Pancreas (tissue), 10 donors: ENCODE measurements around the gene PNMA8B. TPM values are rescaled to one million over a fixed set of nuclear protein-coding genes. Genes with fewer than 3 reads are reported as not detected.
A peak's percentile ranks its signal among the peaks of the same experiment; 100 is the strongest.
"Not testable (repeated sequence)": the region's sequence is repeated elsewhere in the genome, so short reads cannot be mapped to it uniquely, and the experiment has no call there.

Experiments used
- ATAC-seq, 4 donors: fragments of 200-7000 bp; cut with Tn5 transposase; one replicate each; pipeline versions ENCODE4 v1.8.0 to v1.9.1; 2020; ENCODE audit warnings: mild to moderate bottlenecking in 4 of 4, moderate library complexity in 4 of 4
- DNase-seq, 6 donors: peaks; one replicate each; pipeline ENCODE4 v3.0.0-alpha.2; 2020
- FAIRE-seq: peaks from 2 replicates; lab custom pipeline; 2012; peaks lifted over from hg19 to GRCh38; lab: Jason Lieb, UNC
- H3K27ac ChIP-seq, 4 donors: fragments of 200-600 bp; sonication (generic); 1 replicate in 3 of 4; 2 replicates in 1 of 4; pipeline versions ENCODE4 v1.5.0 to v1.8.0; 2020
- H3K27me3 ChIP-seq, 4 donors: fragments of 200-600 bp; one replicate each; pipeline ENCODE4 v1.8.0; 2021
- H3K36me3 ChIP-seq, 3 donors: fragments of 200-600 bp; sonication (generic) in 1 of 3; one replicate each; pipeline versions ENCODE4 v1.5.0 to v1.8.0; 2020 to 2021
- H3K4me1 ChIP-seq, 3 donors: fragments of 200-600 bp; one replicate each; pipeline ENCODE4 v1.8.0; 2021
- H3K4me3 ChIP-seq, 4 donors: fragments of 200-600 bp; sonication (generic) in 2 of 4; one replicate each; pipeline versions ENCODE4 v1.5.0 to v1.8.0; 2020 to 2021
- H3K9me3 ChIP-seq, 4 donors: fragments of 200-600 bp; one replicate each; pipeline ENCODE4 v1.8.0; 2021
- WGBS, 2 donors: extraction: QIAGEN DNeasy Blood & Tissue Kit; methylation state at CpG; one replicate each; pipeline ENCODE4 v1.1.7; 2013; 5-methylcytosine and 5-hydroxymethylcytosine counted together
- intact Hi-C, 3 donors: fragments of 100-400 bp; cut with DNase I; formaldehyde crosslinking; loops; one replicate each; pipeline versions ENCODE4 v1.11.1 to v1.14.2; 2022
- polyA plus RNA-seq, 2 donors: library from polyadenylated mRNA; stranded (reverse); fragments of 200-250 nt; gene quantifications; one replicate each; pipeline ENCODE4 v1.2.3, GENCODE V29; 2013
- total RNA-seq, 6 donors: library from RNA; stranded (reverse); fragmentation: NEBNext Ultra II Directional in 4 of 6; extraction: Animal tissue kit (Norgen Biotek cat#: 25700) in 4 of 6; gene quantifications; one replicate each; pipeline versions ENCODE4 v1.2.1 to v1.2.4, GENCODE V29; 2021 to 2023
- TF ChIP-seq, protein P1 (sequence below), 4 donors: fragments of 200-600 bp; sonication (generic) in 3 of 4; IDR thresholded peaks; one replicate each; pipeline versions ENCODE4 v1.5.0 to v1.8.0; 2021; ENCODE audit warnings: antibody characterized with exemption in 4 of 4
- donor health status: healthy with polysubstance abuse.
- donor health status: DM: no; HTN: no; CAD: no; lungs with moderate emphysema.
- donor health status: DM: no; HTN: no; CAD: no.
- donor health status: control.
- donor health status: control.
- donor health status: Bipolar disorder and iron deficiency.
- donor health status: DM: yes; HTN: yes; CAD: no.
- donor health status: DM: no; HTN: no; CAD: no.
- donor health status: DM: no; HTN: no; CAD: no.
- donor health status: DM: yes; HTN: yes; CAD: no.

Gene PNMA8B
- total and polyA plus RNA-seq, 8 donors = 0.47 to 1.4 (median 0.90) TPM

DNA sequence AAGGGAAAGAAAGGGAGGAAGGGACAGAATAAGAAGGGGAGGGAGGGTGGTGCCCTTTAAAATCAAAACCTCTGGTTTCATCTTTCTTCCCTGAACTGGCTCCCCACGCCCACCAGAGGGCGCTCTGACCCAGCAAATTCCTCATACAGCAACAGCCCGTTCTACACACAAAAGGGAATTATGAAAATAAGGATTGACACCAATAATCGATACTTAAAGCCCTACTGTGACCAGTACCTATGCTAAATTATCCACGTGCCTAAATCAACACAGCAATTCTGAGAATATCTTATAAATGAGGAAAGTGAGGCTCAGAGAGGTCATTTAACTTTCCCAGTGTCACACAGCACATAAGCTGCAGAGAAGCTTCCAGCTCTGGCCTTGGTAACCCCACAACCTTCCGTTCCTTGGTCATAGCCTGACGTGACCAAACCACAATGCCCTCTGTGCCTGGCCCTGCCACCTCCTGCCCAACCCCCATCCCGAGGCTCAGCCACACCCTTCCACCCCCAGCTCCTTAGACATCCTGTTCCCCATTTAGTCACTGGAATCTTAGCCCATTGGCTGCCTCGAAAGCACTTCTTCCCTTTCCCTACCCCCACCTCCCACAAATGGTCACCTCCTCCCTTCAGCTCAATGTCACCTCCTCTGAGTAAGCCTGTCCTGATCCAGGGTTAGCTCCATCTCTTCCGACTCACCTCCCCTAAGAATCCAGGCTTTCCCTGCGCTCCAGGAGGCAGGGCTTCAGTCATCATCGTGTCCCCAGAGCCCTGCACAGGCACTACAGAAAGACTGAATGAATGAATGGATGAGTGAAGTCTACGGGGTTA lies 34.2 kb upstream of the PNMA8B start:
- H3K27ac ChIP-seq = no peak overlapping the region

DNA sequence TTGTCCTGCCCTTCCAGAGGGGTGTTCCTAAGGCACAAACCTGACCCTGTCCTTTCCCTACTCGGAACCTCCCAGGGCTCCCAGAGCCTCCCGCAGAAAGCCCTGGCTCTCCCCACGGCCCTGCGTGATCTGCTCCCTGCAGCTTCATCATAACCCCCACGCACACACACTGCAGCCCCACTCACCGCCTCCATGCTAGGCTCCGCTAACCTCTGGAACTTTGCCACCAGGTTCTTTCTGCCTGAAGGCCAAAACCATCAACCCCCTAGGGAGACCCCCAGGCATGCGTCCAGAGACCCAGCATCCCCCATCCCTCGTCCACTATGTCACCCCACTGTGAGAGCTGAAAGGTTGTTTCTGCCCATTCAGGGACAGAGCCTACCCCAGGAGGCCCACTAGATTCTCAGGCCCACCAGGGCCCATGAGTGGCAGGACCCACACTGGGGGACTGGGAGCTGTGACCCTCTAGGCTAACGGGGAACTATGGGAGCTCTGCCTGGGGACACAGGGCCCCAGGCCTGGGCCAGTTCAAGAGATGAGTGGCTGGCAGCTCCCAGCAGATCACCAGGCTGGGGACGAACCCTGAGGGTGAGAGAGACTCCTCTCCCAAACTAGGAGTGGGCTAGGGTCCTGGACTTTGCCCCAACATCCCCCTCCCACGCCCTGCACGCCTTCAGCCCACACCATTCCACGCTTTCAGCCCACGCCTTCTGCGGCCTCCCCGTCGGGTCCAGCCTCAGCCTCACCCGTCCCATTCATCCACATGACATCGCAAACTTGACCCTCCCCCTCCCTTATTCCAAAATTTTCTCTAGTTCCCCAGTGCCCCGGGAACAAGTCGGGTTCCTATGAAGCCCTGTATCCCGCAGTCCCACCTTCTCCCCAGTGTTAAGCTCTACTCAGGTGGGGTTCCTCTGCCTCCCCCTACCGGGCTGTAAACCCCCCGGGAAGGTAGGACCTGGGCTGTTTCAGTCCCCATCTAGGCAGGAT lies 33.2 kb upstream of the PNMA8B start:
- FAIRE-seq (no peak), ATAC-seq (peak in 1 of 4 donors; percentile 7), DNase-seq (no peak)
- H3K4me3 ChIP-seq = no peak overlapping the region
- H3K27me3 ChIP-seq = no peaks in the 10 kb centered on the region
- intact Hi-C loops = loop anchor here in 1 of 3 donors (10.0 kb wide), 1 partner anchor 136 kb away; the partner anchor contains the start of gene DACT3
- 37 to 49% methylated on average over 25 of the region's 25 CpGs for WGBS, 2 donors
- H3K27ac ChIP-seq = no peak overlapping the region
- TF ChIP-seq, protein P1, sequence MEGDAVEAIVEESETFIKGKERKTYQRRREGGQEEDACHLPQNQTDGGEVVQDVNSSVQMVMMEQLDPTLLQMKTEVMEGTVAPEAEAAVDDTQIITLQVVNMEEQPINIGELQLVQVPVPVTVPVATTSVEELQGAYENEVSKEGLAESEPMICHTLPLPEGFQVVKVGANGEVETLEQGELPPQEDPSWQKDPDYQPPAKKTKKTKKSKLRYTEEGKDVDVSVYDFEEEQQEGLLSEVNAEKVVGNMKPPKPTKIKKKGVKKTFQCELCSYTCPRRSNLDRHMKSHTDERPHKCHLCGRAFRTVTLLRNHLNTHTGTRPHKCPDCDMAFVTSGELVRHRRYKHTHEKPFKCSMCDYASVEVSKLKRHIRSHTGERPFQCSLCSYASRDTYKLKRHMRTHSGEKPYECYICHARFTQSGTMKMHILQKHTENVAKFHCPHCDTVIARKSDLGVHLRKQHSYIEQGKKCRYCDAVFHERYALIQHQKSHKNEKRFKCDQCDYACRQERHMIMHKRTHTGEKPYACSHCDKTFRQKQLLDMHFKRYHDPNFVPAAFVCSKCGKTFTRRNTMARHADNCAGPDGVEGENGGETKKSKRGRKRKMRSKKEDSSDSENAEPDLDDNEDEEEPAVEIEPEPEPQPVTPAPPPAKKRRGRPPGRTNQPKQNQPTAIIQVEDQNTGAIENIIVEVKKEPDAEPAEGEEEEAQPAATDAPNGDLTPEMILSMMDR (IDR thresholded peaks at IDR 0.05) = no peak
- no peaks in the 10 kb centered on the region for H3K36me3 ChIP-seq
- H3K4me1 ChIP-seq = no peaks in the 10 kb centered on the region
- H3K9me3 ChIP-seq = no peaks in the 10 kb centered on the region

More for the DNA sequence above, 34.2 kb upstream of the PNMA8B start:
- Histone ChIP-seq H3K27me3 (no peaks in the 10 kb centered on the region), H3K4me1 (no peaks in the 10 kb centered on the region), H3K9me3 (no peaks in the 10 kb centered on the region), H3K4me3 (no peak overlapping the region), H3K36me3 (no peaks in the 10 kb centered on the region)
- intact Hi-C loops = loop anchor here in 1 of 3 donors (10.0 kb wide), 1 partner anchor 135 kb away; the partner anchor contains the start of gene DACT3
- TF ChIP-seq, protein P1 (IDR thresholded peaks at IDR 0.05) = peak; percentile 87 to 94 (median 90)
- WGBS, 2 donors = 6% methylated on average over 13 of the region's 13 CpGs
- peak; percentile 70 to 88 (median 84) for ATAC-seq
- no peak for FAIRE-seq
- peak in 5 of 6 donors; percentile 37 to 89 (median 72) for DNase-seq

DNA sequence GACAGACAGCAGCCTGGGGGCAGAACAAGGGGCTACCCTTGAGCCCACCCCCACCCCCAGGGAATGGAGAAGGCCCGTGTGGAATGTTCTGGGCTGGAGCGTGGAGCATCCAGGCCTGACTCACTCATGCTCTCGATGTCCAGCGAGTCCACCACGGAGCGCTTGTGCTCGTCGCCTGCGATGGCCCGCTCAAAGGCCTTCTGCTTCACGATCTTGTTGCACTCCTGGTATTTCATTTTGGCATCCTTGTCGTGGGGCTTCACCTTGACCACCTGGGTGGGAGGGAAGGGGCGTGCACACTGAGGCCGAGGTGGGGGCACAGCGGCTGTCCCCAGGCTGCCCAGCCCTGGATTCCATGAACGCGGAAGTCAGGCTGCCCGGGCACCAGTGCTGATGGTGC lies 31.1 kb upstream of the PNMA8B start:
- H3K9me3 ChIP-seq, H3K27ac ChIP-seq, FAIRE-seq, H3K4me3 ChIP-seq, H3K4me1 ChIP-seq, H3K36me3 ChIP-seq, ATAC-seq, H3K27me3 ChIP-seq: not testable (repeated sequence)
- WGBS, 2 donors = 84% methylated on average over 14 to 18 of the region's 18 CpGs
- intact Hi-C loops = loop anchor here in 1 of 3 donors (10.0 kb wide), 1 partner anchor 138 kb away; the partner anchor contains the start of gene DACT3
- DNase-seq = peak in 1 of 6 donors; percentile 41

DNA sequence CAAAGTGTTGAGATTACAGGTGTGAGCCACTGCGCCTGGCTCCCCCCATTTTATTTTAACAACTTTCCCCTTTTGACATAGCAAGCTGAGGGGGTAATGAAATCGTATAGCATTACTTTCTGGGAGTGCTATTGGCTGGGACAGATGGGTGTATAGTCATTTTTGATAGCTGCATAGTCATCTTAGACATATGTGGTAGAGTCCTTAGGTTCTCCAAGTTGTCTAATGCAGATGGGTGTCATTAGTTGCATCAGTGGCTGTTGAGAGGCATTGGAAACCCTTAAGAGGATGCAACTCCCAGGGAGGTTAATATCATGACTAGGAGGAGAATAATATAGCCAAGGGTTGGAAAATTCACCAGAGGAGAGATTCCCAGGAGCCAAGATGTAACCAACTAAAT lies 28.6 kb upstream of the PNMA8B start:
- FAIRE-seq (no peak), ATAC-seq (no peak), DNase-seq (no peak)
- WGBS, 2 donors = 84 to 95% methylated on average over 2 of the region's 2 CpGs
- H3K4me1 ChIP-seq = no peaks in the 10 kb centered on the region
- no peaks in the 10 kb centered on the region for H3K36me3 ChIP-seq
- no peak overlapping the region for H3K4me3 ChIP-seq
- no peaks in the 10 kb centered on the region for H3K9me3 ChIP-seq
- TF ChIP-seq, protein P1 (IDR thresholded peaks at IDR 0.05) = no peak
- H3K27ac ChIP-seq = no peak overlapping the region
- H3K27me3 ChIP-seq = no peaks in the 10 kb centered on the region
- intact Hi-C loops = loop anchor here in 1 of 3 donors (10.0 kb wide), 1 partner anchor 140 kb away; the partner anchor contains the start of gene DACT3

DNA sequence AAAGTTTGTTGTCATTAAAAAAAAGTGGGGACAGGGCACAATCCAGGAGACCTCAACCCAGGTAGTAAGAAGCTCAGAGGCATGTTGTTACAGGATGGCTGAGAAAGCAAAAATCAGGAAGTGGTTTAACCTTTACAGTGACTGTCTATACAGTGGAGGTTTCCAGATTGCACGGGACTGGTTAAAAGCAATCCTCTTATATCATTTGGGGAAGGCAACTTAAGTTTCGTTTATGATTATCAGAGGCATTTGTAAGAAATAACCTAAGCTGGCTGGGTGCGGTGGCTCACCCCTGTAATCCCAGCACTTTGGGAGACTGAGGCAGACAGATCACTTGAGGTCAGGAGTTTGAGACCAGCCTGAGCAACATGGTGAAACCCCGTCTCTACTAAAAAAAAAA lies 27.3 kb upstream of the PNMA8B start:
- H3K4me3 ChIP-seq, H3K36me3 ChIP-seq, ATAC-seq, H3K27ac ChIP-seq, H3K9me3 ChIP-seq, H3K27me3 ChIP-seq, DNase-seq, H3K4me1 ChIP-seq, FAIRE-seq: not testable (repeated sequence)
- intact Hi-C loops = loop anchor here in 1 of 3 donors (10.0 kb wide), 1 partner anchor 142 kb away; the partner anchor contains the start of gene DACT3
- 76 to 77% methylated on average over 4 of the region's 4 CpGs for WGBS, 2 donors
